Ammon's horn (tissue), 1 donor: Measurements from ENCODE around the gene UPF3A.
"Not testable (repeated sequence)": the region's sequence is repeated elsewhere in the genome, so short reads cannot be mapped to it uniquely, and the experiment has no call there.

ENCODE experiments used
- DNase-seq: peaks from one replicate; pipeline ENCODE4 v3.0.0-alpha.2; 2016; ENCODE audit warnings: low spot score

Gene UPF3A

GRCh38 chr13:114304346-114305034 lies 23.1 kb downstream of the UPF3A start:
- no peak for DNase-seq

- no peak for DNase-seq
These were observed 27.7 kb downstream of the UPF3A start for GRCh38 chr13:114309086-114309485.

GRCh38 chr13:114309806-114310410 lies 28.5 kb downstream of the UPF3A start:
- DNase-seq: no peak

- no peak for DNase-seq
These were observed 29.6 kb downstream of the UPF3A start for GRCh38 chr13:114310956-114311355.

GRCh38 chr13:114311387-114311786 lies 30.0 kb downstream of the UPF3A start:
- no peak for DNase-seq

- DNase-seq: no peak
These were observed 30.5 kb downstream of the UPF3A start for GRCh38 chr13:114311908-114312307.

- no peak for DNase-seq
These were observed 31.9 kb downstream of the UPF3A start for GRCh38 chr13:114313061-114313860.

- DNase-seq: peak; percentile 95
These were observed 32.9 kb downstream of the UPF3A start, which contains the start of gene CHAMP1 for GRCh38 chr13:114314074-114314912. Gene CHAMP1 (plus strand): TSS chr13:114314503. CDS start chr13:114323843, 9,340 bp downstream.

- DNase-seq: no peak
These were observed 33.8 kb downstream of the UPF3A start for GRCh38 chr13:114315074-114315785.

GRCh38 chr13:114318624-114319023 lies 37.2 kb downstream of the UPF3A start:
- no peak for DNase-seq

GRCh38 chr13:114319441-114319913 lies 38.1 kb downstream of the UPF3A start:
- DNase-seq: no peak

GRCh38 chr13:114320065-114320464 lies 38.7 kb downstream of the UPF3A start:
- no peak for DNase-seq

GRCh38 chr13:114321256-114321655 lies 39.9 kb downstream of the UPF3A start:
- no peak for DNase-seq

- DNase-seq: no peak
These were observed 41.9 kb downstream of the UPF3A start for GRCh38 chr13:114323349-114323748.

- DNase-seq: no peak
These were observed 42.9 kb downstream of the UPF3A start for GRCh38 chr13:114324334-114324733.

- DNase-seq: no peak
These were observed 44.3 kb downstream of the UPF3A start for GRCh38 chr13:114325729-114326128.

GRCh38 chr13:114328034-114328433 lies 46.6 kb downstream of the UPF3A start:
- no peak for DNase-seq

- DNase-seq: no peak
These were observed 47.2 kb downstream of the UPF3A start for GRCh38 chr13:114328595-114328994.

- DNase-seq: no peak
These were observed 48.7 kb downstream of the UPF3A start for GRCh38 chr13:114330086-114330485.

- DNase-seq: not testable (repeated sequence)
These were observed 52.5 kb downstream of the UPF3A start for GRCh38 chr13:114333881-114334280.
